8988T (cell line): Measurements from ENCODE around the gene FLT1.

ENCODE experiments used
- DNase-seq: peaks from one replicate; pipeline ENCODE4 v3.0.0; 2011

The FLT1 gene

GRCh38 chr13:28337166-28338005 lies 157.5 kb downstream of the FLT1 start:
- no peak for DNase-seq

GRCh38 chr13:28336193-28336657 lies 158.7 kb downstream of the FLT1 start:
- no peak for DNase-seq

GRCh38 chr13:28333204-28333881 lies 161.6 kb downstream of the FLT1 start:
- no peak for DNase-seq

DNA sequence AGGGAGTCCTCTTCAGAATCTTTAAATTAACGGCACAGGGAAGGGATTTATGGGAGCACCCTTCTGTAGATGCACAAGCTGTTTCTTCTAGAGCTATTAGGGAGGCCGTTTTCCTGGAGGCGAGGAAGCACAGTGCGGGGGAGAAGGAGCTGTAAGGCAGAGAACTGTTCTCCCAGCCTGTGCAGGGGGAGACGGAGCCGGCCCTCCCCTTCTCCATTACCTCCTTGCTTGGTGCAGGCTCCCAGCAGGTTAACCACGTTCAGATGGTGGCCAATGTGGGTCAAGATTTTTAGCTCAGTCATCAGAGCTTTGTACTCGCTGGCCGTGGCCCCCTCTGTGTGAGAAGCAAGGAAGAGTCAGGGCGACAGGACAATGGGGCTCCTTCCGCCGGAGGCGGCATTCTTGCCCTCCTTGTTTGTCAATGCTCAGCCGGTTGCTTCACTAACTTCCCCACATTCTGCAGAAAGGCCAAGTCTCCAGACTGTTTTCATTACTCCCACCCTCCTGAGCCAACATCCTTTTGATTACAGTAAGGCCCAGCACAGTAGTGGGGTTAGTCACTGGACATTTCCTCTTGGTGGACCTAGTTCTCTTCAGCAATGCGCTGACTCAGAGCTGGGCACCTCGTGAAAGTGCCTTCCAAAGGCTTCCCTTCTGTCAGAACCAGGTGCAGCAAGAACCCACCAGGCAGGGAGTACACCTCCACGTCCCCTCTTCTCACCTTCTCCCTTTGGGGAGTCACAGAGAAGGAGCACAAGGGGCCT lies 165.4 kb downstream of the FLT1 start:
- peak; percentile 49 for DNase-seq

DNA sequence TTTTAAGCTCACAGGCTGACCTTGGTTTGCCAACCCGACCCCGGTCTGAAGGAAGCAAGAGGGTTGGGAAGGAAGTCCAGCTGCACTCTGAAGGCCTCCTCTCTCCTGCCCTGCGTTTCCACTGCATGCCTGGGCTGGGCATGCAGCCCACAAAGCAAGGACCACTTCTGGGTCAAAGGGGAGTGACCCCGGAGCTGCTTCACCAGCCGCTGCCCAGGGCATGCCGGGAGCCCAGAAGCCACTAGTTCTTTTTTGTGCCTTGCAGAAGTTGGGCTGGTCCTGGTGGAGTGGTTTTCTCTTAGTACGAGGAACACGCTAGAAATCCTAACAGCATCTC lies 166.7 kb downstream of the FLT1 start:
- DNase-seq = no peak

- DNase-seq = no peak
Measured at GRCh38 chr13:28327373-28328270, 167.3 kb downstream of the FLT1 start.

DNA sequence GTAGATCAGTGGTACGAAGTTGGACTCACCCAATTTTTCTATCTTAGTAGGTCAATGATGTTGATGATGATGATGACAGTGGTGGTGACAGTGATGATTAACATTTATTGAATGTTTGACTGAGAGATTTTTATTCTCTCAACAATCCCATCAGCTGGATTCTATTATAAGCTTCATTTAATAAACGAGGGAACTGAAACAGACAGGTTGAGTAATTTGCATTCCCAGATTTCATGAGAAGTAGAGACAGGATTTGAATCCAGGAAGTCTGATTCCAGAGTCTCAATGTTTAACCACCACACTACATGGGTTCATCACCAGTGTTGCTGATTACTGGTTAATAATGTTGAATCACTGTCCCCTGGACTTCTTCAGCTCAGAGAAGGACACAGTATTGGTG lies 168.9 kb downstream of the FLT1 start:
- DNase-seq = no peak

DNA sequence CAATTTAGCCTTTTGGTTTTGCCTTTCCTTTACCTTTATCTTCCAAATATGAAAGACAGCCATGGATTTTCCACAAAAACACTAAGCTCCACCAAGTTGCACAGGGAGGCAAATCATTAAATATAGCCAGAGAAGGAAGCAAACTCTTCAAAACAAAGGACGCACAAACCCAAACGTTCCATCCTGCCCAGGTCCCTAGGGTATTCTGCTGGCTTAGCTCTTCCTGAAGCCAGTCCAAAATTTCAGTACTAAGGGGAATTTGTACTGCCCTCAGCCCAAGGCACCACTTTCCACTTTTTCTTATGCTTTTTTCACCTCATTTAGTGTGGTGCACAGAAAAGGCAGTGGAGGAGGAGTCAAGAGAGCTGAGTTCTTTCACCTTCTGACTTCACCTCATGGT lies 169.9 kb downstream of the FLT1 start:
- DNase-seq = no peak

DNA sequence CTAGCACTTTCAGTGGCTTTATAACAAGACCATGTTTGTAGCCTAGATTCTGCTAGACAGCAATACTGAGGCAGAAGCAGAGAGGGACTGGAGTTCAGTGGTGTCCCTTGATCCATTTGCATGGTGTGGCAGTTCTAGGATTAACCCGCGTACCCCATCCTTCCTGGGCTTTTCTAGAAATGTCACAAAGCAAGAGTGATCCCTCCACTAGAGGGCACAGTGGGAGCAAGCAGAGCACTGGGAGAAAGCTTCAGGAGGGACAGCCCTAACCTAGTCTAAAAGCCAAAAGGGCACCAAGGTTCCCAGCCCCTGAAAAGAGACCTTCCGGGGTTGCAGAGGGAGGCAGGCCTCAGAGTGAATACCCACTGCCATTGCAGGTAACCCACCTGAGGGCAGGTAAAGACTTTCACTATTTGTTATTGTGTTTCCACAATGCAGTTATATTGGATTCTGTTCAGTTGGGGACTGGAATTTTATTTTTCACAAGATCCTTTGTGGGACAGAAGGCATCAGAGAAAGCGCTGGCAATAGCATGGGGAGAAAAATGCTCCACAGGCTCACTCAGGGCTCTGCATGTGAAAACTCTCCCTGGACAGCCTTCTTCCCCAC lies 170.6 kb downstream of the FLT1 start:
- peak; percentile 47 for DNase-seq

GRCh38 chr13:28322256-28322905 lies 172.5 kb downstream of the FLT1 start:
- DNase-seq = no peak

DNA sequence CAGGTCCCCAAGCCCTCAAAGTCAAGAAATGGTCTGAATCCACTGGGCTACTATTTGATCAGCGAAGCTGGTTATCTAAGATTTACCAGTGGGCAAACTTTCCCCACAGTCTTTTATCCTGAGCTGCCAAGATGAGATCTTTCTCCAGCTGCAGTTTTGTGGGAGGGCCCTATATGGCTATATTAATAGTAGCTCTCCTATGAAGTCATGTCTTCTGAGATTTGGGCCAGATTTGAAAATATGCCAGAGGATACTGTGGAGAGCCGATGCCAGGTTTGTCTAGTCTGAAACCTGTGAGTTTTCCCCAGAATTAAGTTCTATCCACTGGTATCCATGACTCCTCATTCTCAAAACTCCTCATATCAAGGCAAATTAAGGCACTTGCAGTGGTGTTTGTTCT lies 173.2 kb downstream of the FLT1 start:
- no peak for DNase-seq

GRCh38 chr13:28320884-28321574 lies 173.9 kb downstream of the FLT1 start:
- DNase-seq = no peak

DNA sequence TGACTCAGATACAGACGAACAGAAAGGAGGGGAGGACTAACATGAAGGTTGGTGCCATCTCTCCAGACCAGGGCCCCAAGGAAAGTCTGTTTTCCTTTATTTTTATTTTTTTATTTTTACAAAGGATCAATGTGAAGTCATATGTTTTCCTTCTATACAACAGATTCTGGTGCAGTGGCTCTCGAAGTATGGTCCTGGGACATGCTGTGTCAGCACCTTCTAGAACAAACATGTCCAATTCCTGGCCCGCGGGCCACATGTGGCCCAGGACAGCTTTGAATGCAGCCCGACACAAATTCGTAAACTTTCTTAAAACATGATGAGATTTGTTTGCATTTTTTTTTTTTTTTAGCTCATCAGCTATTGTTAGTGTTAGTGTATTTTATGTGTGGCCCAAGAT lies 174.7 kb downstream of the FLT1 start:
- no peak for DNase-seq

DNA sequence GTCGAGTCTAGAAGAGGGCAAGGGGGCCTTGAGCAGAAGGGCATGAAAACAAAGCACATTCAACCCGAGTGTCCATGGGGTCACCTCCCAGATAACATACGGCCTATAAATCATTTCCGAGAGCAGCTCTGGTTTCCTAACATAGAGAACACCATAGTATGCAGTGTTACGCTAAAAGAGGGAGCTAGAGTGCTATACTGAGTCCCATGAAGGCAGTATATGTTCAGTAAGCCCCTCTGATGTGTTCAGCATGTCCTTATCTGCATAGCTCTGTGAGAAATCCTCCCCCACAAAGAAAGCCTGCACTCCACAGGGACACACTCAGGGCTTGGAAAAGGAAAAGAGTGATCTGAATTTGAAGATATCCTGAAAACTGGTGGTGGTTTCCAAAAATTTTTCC lies 175.4 kb downstream of the FLT1 start:
- no peak for DNase-seq

GRCh38 chr13:28318496-28318895 lies 176.4 kb downstream of the FLT1 start:
- no peak for DNase-seq

GRCh38 chr13:28316836-28317235 lies 178.1 kb downstream of the FLT1 start:
- DNase-seq = no peak

DNA sequence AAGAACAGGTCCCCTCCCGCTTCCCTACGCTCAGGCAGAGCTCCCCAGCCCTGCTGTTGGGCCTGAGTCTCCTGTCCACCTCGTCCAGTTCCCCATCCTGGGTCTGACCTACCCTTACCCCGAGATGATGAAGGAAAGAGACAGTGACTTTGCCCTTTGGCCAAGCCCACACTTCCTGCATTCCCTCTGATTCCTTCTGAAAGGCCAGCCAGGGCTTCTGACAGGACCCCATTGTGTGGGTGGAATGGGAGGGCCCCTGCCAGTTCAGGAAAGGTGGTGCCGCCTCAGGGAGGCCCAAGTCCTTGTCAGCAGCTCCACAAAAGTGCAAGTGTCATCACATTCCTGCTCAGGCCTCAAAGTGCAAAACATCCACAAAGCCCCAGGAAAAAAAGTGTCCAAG lies 178.8 kb downstream of the FLT1 start:
- no peak for DNase-seq

GRCh38 chr13:28314879-28315278 lies 180.0 kb downstream of the FLT1 start:
- DNase-seq = no peak

DNA sequence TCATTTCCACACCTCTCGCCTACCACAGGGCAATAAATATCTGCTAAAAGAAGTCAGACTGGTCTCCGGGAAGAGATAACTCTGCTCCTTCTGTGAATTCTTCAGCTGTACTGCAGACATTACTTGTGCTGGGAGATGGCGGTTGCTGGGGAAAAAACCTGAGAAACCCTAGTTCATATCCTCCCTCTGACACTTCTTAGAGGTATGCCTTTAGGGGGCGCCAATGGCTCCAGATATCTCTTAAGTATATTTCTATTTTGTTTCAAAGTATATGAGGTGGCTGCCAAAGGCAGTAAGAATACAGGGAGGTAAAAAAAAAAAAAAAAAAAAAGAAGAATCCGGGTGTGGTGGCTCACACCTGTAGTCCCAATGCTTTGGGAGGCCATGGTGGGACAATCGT lies 181.3 kb downstream of the FLT1 start:
- DNase-seq = no peak

DNA sequence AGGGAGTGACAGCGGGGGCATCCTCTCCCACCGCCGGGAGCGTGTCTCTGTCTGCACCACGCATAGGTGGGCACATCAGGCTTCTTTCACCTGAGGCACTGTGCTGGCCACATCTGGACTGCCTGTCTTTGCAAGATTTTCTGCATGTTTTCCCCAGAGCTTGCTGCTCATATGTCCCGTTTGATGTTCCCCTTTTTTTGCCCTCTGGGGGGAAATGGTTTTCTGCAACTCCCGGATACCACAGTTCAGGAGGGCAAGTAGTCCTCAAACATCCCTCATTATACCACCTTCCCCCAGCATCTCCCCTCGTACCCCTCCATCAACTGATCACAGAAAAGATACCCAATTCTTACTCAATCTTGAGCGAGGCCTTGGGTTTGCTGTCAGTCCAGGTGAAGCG lies 188.6 kb downstream of the FLT1 start:
- DNase-seq = no peak

DNA sequence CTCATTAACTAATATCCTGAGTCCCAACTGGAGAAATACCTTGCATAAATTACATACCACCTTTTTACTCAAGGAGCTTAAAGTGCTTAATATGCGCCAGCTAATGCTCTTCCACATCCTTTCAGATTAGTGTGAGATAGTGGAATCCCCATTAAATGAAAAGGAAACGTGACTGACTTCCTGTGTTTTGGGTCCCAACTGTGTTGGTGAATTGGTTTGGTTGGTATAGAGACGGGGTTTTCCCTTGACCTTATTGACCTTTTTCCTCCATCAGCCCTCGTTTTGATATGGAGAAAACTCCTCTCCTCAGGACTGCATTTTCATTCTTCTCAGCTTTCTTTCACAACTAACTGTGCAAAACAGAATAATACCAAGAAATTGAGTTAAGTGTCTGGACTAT lies 193.1 kb downstream of the FLT1 start:
- DNase-seq = no peak
